GM08714 (cell line): Measurements from ENCODE around the gene GPR55.

ENCODE experiments used
- H3K4me3 ChIP-seq: fragments of 200-500 bp; sonication (Bioruptor generic); 2 replicates; pipeline ENCODE4 v1.5.1; 2014; ENCODE audit warnings: mild to moderate bottlenecking, low read length, inconsistent platforms
- ZNF274 ChIP-seq: IDR thresholded peaks from 2 replicates; pipeline ENCODE4 v1.6.1; 2012; ENCODE audit warnings: mild to moderate bottlenecking, low read depth, low read length

GPR55 gene

GRCh38 chr2:230908092-230908594, 16.9 kb downstream of the GPR55 start:
- TF ChIP-seq ZNF274 = no peak
- no peak overlapping the region for H3K4me3 ChIP-seq

DNA sequence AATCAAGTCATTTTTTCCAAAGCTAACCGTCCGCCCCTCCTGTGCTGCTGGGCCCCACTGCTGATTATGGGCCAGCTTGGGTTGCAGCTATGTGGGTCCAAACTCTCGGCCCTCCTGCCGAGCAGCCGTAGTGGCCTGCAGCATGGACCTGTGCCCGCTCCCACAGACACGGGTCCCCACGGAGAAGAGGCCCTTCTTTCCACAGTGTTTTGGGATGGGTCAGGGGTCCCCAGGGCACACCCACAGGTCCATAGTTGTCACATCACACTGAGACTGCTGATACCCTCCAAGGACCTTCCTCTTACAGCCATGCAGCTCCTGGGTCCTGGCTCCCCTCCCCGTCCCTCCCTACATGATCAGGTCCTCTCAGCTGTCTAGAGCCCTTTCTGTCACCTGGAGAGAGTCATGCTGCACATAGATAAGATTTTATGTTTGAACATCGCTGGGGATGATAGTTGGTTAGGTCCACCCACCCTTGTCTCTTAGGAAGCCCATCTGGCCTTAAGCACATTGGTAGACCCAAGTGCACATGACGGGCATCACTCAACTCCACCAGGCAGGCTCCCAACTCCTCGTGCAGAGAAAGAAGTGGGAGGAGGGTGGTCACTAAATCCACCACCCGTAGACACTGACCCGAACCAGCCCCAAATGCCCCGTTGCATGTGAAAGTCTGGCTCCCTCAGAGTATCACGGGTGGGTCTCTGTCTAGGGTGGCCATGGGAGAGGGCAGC, 17.5 kb downstream of the GPR55 start:
- TF ChIP-seq ZNF274 = no peak
- H3K4me3 ChIP-seq = no peak overlapping the region

DNA sequence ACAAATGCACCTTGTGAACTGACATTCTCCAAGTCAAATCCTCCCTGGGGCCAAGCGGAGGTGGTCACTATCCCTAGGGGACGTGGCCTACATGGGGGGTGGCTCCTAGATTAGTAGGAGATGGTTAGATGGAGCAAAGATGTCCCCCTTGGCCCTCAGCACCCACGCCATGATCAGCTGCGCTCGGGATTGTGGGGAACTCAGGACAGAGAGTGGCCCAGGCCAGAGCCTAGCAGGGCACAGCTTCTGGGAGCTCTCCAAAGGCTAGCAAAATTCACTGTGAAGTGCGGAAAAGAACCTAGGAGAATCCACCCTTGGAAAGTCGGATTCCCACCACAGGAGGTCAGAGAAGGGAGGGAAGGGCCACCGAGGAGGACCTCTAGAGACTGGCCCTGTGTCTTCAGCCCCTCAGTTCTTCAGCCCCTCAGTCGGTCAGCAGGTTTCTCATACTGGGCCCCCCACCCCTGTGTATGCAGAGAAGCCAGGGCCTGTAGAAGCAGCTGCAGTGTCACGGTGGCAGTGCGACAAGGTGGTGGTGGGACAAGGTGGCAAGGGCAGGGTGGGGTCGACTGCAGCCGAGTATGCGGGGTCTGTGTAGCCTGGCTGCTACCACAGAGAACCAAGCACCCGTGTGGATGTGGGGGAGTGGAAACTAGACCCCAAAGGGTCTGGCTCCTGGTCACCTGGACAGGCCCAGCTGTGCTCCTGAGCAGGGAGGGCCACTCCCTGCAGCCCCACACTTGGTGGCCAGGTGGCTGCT, 18.4 kb downstream of the GPR55 start:
- H3K4me3 ChIP-seq = no peak overlapping the region
- TF ChIP-seq ZNF274 = no peak

DNA sequence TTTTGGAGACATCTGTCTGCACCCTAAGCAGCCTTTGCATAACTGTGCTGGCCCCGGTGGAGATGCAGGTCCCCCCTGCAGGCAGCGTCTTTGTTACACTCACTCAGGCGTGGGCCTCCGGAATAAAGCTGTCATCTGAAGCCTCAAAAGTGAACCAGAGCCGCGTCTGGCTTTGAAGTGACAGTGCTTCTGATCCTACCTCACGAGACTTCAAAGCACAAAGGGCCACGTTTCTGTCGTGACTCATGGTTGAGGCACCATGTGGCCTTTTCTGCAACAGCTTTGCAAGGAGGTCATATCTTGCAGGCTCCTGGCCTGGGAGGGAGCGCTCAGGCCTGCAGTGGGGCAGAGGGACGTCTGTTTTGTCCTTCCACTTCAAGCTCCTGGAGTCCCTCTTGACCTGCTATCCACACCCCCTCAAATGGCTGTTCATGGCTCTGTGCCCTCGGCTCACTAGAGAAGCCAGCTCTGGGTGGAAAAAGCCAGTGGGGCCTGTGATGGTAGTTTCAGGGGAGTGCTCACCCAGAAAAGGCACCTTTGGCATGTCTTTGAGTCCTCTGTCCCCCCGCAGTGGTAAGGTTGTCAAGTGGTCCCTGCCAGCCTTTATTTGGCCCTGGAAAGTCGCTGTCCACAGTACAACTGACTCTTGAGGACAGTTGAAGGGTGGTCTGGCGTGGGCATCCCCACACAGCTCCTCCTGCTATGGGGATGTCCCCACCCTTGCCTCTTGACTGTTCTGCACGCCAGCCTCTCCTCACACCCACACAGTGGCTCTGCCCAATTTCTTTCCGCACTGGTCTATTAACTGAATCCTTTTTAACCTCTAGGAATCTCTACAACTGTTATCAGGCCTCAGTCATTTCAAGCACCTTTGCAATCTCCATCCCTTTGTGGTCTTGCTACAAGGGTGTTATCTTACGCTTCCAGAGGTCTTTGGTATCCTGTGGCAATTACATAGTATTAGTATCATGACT, 19.3 kb downstream of the GPR55 start:
- no peak overlapping the region for H3K4me3 ChIP-seq
- no peak for TF ChIP-seq ZNF274

GRCh38 chr2:230904856-230905447, 20.1 kb downstream of the GPR55 start:
- TF ChIP-seq ZNF274 = no peak

DNA sequence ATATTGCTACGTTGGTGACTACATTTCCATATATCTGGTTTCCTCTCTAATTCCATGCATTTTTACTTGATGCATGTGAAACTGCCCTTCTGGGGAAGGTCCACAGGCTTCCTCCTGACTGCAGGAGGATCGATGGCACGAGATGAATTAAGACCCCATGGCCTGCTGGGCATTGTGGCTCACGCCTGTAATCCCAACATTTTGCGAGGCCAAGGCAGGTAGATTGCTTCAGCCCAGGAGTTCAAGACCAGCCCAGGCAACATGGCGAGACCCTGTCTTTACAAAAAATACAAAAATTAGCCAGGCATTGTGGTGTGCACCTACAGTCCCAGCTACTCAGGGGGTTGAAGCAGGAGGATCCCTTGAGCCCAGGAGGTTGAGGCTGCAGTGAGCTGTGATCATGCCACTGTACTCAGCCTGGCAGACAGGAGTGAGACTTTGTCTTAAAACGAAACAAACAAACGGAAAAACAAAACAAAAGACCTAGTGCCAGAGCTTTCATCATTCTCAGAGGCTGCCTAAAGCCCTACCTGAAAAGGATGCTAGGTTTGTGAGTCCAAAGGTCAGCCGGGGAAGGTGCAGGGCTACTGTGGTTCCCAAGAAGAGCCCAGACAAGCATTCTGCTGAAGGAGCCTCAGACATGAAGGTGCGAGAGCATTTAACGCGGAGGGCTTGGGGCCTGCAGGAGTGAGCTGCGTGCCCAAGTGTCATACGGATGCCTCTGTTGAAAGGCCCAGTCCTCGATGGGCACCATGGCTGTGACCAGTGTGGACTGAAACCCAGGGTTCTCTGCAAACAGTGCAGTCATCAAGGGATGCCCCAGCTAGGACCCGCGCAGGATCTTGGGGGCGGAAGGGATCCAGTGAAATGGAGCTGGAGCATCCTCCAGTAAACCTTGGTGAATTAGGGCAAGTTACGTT, 21.6 kb downstream of the GPR55 start:
- TF ChIP-seq ZNF274 = no peak
- no peak overlapping the region for H3K4me3 ChIP-seq

More at GRCh38 chr2:230904856-230905447, 20.1 kb downstream of the GPR55 start:
- H3K4me3 ChIP-seq = no peak overlapping the region

GRCh38 chr2:230902180-230902899, 22.7 kb downstream of the GPR55 start:
- H3K4me3 ChIP-seq = no peak overlapping the region
- no peak for TF ChIP-seq ZNF274

GRCh38 chr2:230901006-230901405, 24.0 kb downstream of the GPR55 start:
- no peak overlapping the region for H3K4me3 ChIP-seq
- no peak for TF ChIP-seq ZNF274

- no peak overlapping the region for H3K4me3 ChIP-seq
- no peak for TF ChIP-seq ZNF274
These were observed 24.6 kb downstream of the GPR55 start for GRCh38 chr2:230900336-230900995.

DNA sequence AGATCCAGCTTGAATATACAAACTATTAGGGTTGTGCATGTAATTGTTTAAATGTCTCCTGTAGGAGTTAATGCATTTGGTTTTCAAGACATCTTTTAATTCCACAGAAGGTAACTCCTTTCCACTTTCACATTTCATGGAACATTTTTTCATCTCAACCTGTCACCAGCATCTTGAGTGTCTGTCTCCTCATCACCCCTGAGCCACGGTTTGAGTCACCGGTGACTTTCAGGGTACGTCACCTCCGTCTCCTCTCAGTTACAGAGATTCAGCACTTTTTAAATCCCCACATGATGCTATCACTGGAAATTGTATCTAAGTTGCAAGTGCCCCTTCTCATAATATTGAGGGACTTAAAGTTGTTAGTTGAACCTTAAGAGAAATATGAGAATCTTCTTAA, 25.3 kb downstream of the GPR55 start:
- H3K4me3 ChIP-seq = no peak overlapping the region
- TF ChIP-seq ZNF274 = no peak

DNA sequence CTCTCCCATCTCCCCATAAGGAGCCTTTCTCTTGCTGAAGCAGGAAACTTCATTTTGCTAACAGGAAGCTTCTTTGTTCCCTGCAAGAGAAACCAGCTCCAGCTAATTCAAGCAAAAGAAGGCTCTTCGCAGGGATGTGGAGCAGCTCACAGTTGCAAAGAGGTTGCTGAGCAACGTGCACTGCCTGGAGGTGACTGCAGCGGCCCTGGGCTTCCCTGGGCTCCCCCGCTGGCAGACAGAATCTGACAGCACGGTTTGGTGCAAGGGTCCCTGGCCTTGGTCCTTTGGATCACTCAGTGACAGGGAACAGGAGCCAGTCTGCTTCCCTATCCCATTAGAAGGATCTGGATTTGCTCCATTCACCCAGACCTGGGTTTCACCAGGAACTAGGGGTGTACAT, 25.8 kb downstream of the GPR55 start:
- TF ChIP-seq ZNF274 = no peak
- no peak overlapping the region for H3K4me3 ChIP-seq

DNA sequence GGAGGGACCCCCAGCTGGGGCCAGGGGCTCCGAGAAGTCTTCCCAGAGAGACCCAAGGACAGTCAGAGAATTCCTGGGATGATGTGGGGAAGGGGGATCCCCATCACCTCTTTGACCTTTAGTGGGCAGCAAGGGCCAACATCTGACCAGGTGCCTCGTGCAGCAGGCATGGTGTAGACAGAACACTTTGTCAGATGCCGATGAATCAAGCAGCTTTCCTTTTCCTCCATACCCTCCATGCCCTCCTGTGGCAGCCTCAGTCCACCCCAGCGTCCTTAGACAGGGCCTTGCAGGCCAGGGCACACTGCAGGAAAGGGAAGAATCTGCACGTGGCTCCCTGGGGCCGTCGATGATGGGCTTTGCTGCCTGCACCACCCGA, 26.3 kb downstream of the GPR55 start:
- no peak for TF ChIP-seq ZNF274
- H3K4me3 ChIP-seq = no peak overlapping the region
